AG04450 (cell line): ENCODE data around the gene CUL9. TPM values are rescaled to one million over a fixed set of nuclear protein-coding genes. Genes with fewer than 3 reads are reported as not detected.

Experiments used
- CTCF ChIA-PET: fragments of 300-600, 350-600 bp; formaldehyde crosslinking; extraction: SDS; loops from one replicate; lab custom pipeline; 2022; ENCODE audit warnings: antibody characterized with exemption, inconsistent platforms; lab: Charles Lee
- POLR2A ChIA-PET: fragments of 350-600 bp; formaldehyde crosslinking; extraction: SDS; loops from one replicate; lab custom pipeline; 2021; ENCODE audit warnings: antibody characterized with exemption, inconsistent platforms; lab: Yijun Ruan, JAX
- DNase-seq: peaks from one replicate; pipeline ENCODE4 v3.0.0-alpha.2; 2011; ENCODE audit warnings: low read depth, low spot score
- H3K27ac ChIP-seq: one replicate; pipeline ENCODE4 v1.5.1; 2012; ENCODE audit warnings: low read depth, low read length, control low read depth
- H3K27me3 ChIP-seq: one replicate; pipeline ENCODE4 v1.6.0; 2012; ENCODE audit warnings: low read length; ENCODE audit not compliant: control insufficient read depth, insufficient read depth
- H3K4me3 ChIP-seq: 2 replicates; pipeline ENCODE4 v1.5.1; 2011; ENCODE audit warnings: mild to moderate bottlenecking, low read depth, low read length, control low read depth
- H3K9me3 ChIP-seq: 2 replicates; pipeline ENCODE4 v1.5.1; 2012; ENCODE audit warnings: low read length; ENCODE audit not compliant: control insufficient read depth, insufficient read depth
- polyA plus RNA-seq: library from polyadenylated mRNA; depleted of rRNA; stranded (reverse); fragments of >200 nt; gene quantifications from 2 replicates; pipeline ENCODE4 v1.2.3, GENCODE V29; 2011
- TF ChIP-seq, protein P1 (sequence below): IDR thresholded peaks from 2 replicates; pipeline ENCODE4 v1.5.1; 2011; ENCODE audit warnings: low read depth, low read length, control low read depth, inconsistent platforms

Gene CUL9
- polyA plus RNA-seq, 1 experiment: 11.8 TPM

DNA sequence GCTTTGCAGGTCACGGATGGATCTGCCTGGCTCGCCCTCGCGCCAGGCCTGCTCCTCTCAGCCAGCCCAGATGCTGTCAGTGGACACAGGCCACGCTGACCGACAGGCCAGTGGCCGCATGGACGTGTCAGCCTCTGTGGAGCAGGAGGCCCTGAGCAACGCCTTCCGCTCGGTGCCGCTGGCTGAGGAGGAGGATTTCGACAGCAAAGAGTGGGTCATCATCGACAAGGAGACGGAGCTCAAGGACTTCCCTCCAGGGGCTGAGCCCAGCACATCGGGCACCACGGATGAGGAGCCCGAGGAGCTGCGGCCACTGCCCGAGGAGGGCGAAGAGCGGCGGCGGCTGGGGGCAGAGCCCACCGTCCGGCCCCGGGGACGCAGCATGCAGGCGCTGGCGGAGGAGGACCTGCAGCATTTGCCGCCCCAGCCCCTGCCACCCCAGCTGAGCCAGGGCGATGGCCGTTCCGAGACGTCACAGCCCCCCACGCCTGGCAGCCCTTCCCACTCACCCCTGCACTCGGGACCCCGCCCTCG is 80.9 kb downstream of the CUL9 start:
- CTCF ChIA-PET: interaction anchor here (1.2 to 4.4 kb wide), 4 partner anchors 17 to 244 kb away, joined by 4 to 47 read pairs (median 10); partner anchors contain the start of gene DNPH1

DNA sequence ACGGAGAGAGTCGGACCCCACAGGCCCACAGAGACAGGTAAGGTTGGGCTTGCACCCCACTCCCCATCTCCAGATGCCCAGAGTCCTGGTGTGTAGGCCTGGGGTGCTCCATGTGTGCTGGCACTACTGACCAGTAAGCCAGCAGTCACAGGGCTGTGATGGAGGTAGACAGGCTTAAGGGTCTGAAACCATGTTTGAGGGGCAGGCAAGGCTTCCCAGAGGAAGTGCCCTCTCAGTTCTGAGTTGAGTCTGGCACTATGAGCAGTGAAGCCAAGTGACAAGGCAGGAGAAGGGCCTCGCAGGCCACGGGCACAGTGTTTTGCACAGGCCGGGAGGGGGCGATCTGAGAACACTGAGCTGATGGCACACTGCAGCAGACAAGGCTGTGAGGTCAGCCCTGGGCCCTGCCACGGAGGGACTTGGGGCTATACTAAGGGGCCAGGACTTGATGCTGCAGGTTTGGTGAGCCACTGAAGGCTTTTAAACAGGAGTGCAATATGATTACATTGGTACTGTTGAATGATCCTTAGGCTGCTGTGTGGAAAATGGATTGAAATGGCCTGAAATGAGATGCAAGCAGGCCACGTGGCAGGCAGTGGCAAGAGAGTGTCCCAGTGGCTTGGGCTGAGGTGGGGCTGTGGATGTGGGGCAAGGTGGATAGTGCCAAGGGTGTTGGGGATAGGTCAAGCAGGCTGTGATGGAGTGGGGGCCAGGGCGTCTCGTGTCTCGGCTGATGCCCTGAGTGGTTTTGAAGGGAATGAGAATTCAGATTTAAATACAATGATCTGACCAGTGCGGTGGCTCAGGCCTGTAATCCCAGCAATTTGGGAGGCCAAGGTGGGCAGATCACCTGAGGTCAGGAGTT is 81.5 kb downstream of the CUL9 start:
- H3K4me3 ChIP-seq: no peak overlapping the region
- ChIA-PET POLR2A (no interaction called here), CTCF (interaction anchor here (0.5 to 4.4 kb wide), 10 partner anchors 11 to 244 kb away, joined by 3 to 47 read pairs (median 3); partner anchors contain the start of genes DNPH1 and TJAP1)
- TF ChIP-seq, protein P1, sequence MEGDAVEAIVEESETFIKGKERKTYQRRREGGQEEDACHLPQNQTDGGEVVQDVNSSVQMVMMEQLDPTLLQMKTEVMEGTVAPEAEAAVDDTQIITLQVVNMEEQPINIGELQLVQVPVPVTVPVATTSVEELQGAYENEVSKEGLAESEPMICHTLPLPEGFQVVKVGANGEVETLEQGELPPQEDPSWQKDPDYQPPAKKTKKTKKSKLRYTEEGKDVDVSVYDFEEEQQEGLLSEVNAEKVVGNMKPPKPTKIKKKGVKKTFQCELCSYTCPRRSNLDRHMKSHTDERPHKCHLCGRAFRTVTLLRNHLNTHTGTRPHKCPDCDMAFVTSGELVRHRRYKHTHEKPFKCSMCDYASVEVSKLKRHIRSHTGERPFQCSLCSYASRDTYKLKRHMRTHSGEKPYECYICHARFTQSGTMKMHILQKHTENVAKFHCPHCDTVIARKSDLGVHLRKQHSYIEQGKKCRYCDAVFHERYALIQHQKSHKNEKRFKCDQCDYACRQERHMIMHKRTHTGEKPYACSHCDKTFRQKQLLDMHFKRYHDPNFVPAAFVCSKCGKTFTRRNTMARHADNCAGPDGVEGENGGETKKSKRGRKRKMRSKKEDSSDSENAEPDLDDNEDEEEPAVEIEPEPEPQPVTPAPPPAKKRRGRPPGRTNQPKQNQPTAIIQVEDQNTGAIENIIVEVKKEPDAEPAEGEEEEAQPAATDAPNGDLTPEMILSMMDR: peak; percentile 76
- no peaks in the 10 kb centered on the region; the same call in 1 of the 2 replicates for H3K9me3 ChIP-seq
- no peak overlapping the region for H3K27ac ChIP-seq
- peak; percentile 15 for DNase-seq
- H3K27me3 ChIP-seq: peaks cover 22% of the 10 kb centered on the region

More for the DNA sequence above, 80.9 kb downstream of the CUL9 start:
- Histone ChIP-seq H3K9me3 (no peaks in the 10 kb centered on the region; the same call in 1 of the 2 replicates), H3K4me3 (no peak overlapping the region), H3K27me3 (peaks cover 19% of the 10 kb centered on the region), H3K27ac (no peak overlapping the region)
- TF ChIP-seq, protein P1: no peak
- no peak for DNase-seq
- POLR2A ChIA-PET: no interaction called here

DNA sequence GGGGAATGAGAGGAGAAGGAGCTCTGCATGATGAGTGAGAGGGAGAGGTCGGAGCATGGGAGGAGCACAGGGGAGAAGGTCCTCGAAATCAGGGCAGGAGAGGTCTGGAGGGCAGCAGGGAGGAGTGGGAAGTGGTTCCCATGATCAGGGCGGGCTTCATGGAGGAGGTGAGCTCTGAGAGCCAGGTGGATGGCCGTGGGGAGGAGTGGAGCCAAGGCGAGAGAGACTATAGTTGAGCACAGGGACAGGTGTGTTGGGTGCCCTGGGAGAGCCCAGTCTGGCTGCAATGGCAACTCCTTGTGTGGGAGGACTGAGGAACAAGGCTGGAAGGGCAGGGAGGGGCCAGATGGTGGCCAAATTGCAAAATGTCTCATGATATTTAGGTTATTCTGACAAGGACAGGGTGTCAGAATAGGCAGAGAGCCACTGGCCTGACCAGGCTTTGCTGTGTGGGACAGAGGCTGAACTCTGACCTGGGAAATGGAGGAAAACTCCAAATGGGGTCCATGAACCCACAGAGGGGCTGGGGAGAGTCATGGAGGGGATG is 82.7 kb downstream of the CUL9 start:
- Histone ChIP-seq H3K27me3 (peaks cover 31% of the 10 kb centered on the region), H3K4me3 (no peak overlapping the region), H3K27ac (no peak overlapping the region), H3K9me3 (no peaks in the 10 kb centered on the region; the same call in 1 of the 2 replicates)
- no peak for DNase-seq
- ChIA-PET POLR2A (no interaction called here), CTCF (interaction anchor here (0.5 to 4.4 kb wide), 3 partner anchors 10 to 130 kb away, joined by 3 to 47 read pairs (median 5); no protein-coding TSS in a partner anchor)
- TF ChIP-seq, protein P1: no peak

DNA sequence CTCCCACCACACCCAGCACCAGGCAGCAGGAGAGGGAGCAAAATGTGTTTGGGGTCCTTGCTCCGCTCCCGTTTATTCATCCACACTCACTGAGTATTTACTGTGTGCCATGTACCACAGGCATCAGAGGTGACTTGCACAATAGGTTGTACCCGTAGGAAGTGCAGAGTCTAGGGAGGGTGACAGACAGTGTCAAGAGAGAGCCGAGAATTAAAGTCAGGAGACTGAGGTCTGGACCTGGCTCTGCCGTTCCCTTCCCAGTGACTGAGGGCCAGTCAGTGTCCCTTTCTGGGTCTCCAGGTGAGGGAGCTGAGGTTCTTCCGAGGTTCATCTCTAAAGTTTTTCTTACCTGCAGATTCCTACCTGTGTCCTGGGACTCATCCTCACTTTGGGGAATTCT is 83.6 kb downstream of the CUL9 start:
- TF ChIP-seq, protein P1: no peak
- no peaks in the 10 kb centered on the region; the same call in 1 of the 2 replicates for H3K9me3 ChIP-seq
- H3K27me3 ChIP-seq: peaks cover 35% of the 10 kb centered on the region
- POLR2A ChIA-PET: no interaction called here
- no peak for DNase-seq
- H3K27ac ChIP-seq: no peak overlapping the region
- CTCF ChIA-PET: interaction anchor here (1.5 kb wide), 1 partner anchor 68 kb away, joined by 7 read pairs; no protein-coding TSS in a partner anchor
- no peak overlapping the region for H3K4me3 ChIP-seq
